Renal cortex interstitium (tissue), 11 donors: ENCODE data around the gene RWDD3. TPM values are rescaled to one million over a fixed set of nuclear protein-coding genes. Genes with fewer than 3 reads are reported as not detected.

Experiments
- DNase-seq, 11 donors: peaks; one replicate each; pipeline ENCODE4 v3.0.0-alpha.2; 2013; ENCODE audit warnings: low read depth in 9 of 11, low spot score in 4 of 11; ENCODE audit errors: extremely low read depth in 1 of 11
- polyA plus RNA-seq, 3 donors: library from polyadenylated mRNA; unstranded; fragments of 120-200 nt; gene quantifications; one replicate each; pipeline ENCODE4 v1.2.1, GENCODE V29; 2013; ENCODE audit not compliant: insufficient read length in 3 of 3

RWDD3 gene
- polyA plus RNA-seq, 3 donors = 44.4 to 50.6 (median 45.1) TPM

DNA sequence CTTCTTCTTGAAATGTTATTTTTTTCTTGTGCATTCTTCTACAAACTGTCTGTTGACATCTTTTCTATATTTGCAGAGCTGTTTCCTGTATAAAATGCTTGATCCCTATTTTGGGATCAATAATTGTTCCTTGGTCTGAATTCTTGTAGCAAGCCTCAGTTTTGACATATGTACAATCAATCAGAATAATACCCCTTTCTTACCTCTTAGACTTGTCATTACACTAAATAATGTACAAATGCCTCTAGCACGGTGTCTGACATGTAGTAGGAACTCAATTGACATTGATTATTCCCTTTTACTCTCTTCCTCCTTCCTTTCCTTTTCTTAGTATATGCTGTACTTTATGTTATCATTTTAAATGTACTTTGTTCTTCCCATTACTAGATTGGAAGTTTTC is 25.2 kb downstream of the RWDD3 start:
- DNase-seq = no peak

DNA sequence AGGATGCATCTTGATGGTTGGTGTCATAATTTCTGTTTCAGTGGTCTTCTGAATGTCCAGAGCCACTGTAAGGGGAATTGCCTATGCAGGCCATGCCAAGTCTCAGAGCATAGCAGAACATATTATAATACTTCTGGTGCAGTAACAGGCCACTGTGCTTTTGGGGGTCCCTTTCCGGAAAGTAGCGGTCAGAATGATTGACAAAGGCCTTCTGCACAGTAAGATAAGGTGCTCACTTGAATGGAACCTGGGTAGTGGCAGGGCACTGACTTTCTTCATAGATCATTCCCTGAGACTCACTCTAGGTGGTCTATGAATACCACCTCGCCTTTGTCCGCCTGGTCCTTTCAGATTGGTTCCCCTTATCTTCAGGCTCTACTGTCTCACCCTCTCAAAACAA is 28.9 kb downstream of the RWDD3 start:
- no peak for DNase-seq

DNA sequence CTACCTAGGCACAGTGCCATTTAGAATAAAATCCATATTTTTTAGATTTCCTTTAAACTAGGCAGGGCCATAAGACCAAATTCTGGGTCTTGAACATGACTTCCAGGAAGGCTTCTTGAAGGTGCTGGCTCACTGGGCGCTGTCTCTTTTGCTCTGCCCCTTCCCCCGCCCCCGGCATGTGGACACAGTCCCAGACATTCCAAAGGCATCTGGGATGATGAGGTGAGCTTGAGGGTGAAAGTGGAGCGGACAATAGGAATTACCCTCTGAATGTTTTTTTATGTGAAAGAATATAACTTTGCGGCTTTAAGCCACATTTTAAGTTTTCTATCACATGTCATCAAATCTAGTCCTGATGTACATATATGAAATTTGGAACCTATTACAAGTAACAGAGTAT is 29.4 kb downstream of the RWDD3 start:
- no peak for DNase-seq

GRCh38 chr1:95265106-95265505 is 31.1 kb downstream of the RWDD3 start:
- no peak for DNase-seq

GRCh38 chr1:95276429-95276828 is 42.4 kb downstream of the RWDD3 start:
- DNase-seq = no peak

DNA sequence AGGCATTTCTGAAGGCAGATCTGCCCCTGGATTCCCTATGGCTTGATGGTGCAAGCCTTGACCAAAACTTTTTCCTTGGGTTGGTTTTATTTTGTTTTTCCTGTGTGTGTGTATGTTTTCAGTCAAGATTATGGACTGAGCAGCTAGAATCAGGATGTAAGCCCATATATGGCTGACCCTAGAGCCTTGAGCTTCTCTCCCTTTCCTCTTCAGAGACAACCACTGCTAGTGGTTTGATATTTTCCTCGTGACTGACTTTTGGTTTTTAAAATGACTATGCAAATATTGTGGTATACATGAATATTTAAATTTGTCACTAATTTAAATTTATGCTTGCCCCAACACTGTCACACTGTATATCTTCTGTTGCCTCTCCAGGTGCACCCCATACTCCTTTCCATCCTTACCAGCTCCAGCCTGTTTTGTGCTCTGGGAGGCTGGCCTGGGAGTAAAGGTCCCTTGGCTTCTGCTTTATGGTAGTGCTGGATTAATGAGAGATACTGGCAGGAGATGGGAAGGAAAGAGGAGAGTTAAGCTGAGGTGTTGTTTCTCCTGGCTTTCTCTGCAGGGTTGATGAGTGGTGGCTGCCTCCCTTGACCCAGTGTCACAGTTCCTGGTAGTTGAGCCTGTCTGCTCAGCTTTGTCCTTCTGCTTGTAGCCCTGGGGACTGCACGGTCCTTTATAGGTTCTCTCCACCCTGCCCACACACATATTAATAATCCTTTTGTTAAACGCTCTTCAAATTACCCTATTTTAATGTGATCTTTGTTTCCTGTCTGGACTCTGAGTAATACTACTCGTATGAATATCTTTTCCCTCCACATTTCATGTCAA is 44.4 kb downstream of the RWDD3 start:
- DNase-seq = no peak

DNA sequence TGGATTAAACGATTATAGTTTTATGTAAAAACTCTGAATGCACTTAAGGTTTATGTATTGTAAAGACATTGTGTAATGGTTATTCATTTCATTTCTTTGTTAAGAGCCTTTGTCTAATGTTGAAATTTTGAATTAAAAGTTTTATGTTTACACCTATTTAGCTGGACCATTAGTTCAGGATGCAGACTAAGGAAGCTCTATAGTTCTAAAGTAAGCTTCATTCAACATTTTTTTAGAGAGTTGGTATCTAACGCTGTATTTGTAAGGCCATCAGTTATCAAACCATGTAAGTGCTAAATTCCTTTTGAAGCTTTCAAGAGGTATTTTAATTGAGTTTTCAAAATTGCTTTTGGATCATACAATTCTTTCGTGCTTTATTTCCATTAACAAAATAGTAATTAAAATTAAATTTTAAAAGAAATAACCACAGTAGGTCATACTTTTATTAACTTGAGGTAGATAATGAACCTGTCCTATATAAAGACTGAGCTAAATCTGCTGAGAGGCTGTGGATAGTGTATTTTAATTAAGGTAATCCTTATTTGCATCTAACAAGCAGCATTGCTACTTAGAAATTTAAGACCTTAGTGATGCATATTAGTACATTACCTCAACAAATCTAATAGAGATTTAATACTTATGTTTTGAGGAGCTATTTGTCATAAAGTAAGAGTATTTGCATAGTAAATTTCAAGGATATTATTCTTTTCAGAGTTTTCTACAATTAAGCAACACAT is 47.9 kb downstream of the RWDD3 start:
- no peak for DNase-seq

DNA sequence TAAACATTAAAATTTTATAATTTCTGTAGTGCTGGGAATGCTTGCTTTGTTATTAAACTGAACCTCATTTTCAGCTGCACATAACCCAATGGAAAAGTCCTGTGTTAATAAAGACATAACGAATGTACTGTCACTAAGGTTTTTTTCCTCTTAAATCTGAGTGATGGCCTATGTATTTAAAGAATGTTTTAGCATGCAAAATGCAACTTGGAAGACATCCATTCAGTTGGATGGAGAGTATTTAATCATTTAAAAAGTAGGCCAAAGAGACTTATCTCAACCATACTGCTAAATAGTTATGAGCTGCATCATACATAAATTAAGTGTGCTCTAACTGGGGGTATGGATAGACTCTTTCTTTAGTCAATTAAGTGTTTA is 48.5 kb downstream of the RWDD3 start:
- DNase-seq = no peak

DNA sequence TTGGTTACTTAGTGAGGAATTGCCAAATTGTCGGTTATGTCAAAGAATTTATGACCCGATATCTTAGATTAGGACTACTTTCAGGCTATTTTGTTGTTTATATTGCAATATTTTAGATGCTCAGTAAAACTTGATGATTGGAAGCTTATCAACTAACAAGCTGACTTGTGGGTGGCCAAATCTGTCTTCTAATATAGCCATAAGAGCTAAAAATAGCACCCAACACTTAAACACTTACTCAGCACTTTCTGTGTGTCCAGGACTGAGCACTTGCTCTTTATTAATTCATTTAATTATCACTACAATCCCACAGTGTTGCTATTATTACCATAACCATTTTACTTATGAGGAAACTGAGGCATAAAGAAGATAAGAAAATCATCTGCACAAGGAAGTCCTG is 50.4 kb downstream of the RWDD3 start:
- DNase-seq = no peak

DNA sequence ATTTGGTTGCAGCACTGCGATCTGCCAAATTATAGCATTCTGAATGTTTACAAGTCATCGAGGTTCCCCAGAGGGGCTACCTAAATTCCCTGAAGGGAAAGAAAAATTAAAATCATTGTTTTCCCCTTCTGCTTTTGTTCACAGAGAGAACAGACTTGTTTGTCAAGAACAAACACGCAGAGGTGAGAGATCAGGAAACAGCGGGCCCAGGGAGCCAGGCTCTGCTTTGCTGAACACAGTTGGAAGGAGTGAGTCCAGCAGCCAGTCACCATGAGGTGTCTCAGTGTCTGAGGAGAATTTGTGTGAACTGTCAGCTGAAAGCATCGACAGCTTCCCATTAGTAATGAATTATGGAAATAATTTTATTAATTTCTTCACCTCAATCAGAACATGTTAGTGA is 52.5 kb downstream of the RWDD3 start:
- DNase-seq = no peak

GRCh38 chr1:95287081-95287480 is 53.1 kb downstream of the RWDD3 start:
- DNase-seq = peak in 4 of 11 donors; percentile 11 to 25 (median 17)

- DNase-seq = no peak
Observed at GRCh38 chr1:95287825-95288224, 53.8 kb downstream of the RWDD3 start.

Other genes with a start within 250 kb of the RWDD3 start
- 10 to 100 TPM; 13.5 to 14.1 (median 13.7) TPM for gene ALG14, start 161.3 kb upstream of the RWDD3 start, polyA plus RNA-seq
- gene TLCD4, start 116.9 kb upstream of the RWDD3 start, polyA plus RNA-seq = 1 to 10 TPM; 6.4 to 7.1 (median 7.0) TPM